ENCODE measurements around the gene KRT13.
A peak's percentile ranks its signal among the peaks of the same experiment; 100 is the strongest.

The KRT13 gene

DNA sequence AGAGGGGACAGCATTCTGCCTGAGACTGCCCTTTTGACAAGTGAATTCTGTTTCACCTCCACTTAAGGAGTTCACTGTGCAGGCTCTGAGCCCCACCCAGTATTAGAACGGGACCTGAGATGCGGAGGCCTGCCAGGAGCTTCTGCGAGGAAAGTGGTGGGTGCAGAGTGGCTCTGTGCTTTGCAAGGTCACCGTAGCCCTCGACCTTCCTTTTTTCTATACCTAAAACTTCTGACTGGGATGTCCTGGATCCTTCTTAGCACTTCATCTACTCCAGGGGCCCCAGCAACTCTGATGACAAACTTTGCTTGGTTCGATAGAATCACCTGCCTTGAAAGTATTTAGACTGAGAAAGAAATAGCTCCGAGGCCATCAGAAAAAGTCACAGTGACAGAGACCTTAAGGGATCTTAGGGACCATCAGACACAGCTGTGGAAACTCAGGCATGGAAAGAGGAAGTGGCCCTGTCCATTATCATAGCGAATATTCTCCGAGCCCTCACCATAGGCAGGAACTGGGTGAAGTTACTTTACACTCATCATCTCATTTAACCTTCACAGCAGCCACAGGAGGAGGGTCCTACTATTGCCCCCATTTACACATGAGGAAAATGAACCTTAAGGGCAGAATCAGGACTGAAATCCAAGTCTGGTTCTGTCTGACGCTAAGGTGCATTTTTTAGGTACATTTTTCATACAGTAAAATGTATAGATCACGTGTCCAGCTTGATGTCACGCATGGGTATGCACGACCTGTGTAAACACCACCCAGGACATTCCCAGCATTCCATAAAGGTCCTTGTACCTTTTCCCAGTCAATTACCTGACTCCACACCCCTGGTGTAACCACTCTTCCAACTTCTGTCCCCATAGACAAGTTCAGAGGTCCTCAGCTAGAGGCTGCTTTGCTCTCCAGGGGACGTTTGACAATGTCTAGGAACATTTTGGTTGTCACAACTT is 676 bp upstream of the KRT13 start:
- no peak for DNase-seq
- in situ Hi-C loops (cut with HindIII; ENCODE audit: low pct_ligation_motif_present, low pct_unique_long_range_greater_than_20kb, low sequenced_read_pairs): no loop called here

DNA sequence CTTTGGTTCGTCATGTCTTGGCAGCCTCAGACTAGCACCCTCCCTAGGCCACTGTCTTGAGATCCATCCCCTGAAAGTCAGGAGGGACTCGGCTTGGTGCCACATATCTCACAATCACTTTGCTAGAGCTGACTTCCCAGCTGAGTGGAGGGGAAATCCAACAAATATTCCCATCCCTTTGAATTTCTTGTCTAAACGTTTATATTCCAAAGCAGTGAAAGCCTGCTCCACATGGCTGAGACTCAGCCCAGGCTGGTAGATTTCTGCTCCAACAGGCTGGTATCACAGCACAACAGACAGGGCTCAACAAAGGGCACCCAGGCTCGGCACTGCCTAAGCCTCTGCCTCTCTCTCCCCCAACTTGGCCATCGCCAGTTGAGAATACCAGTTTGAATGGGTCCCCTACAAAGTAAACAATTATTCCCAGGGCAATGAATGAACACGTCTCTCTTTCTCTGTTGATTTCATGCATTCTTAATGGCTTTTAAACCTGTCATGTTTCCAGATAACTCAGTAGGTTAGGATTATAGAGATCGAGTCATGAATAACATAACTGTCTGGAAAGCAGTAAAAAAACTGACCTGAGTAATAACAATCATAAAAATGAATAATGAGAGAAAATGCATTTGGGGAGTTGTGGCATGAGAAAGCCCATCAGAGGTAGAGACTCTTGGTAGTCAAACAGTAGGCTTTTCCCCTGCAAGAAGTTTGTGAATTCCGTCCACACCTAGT is 1.0 kb downstream of the KRT13 start:
- DNase-seq: no peak
- in situ Hi-C loops (cut with HindIII; ENCODE audit: low pct_ligation_motif_present, low pct_unique_long_range_greater_than_20kb, low sequenced_read_pairs): no loop called here

DNA sequence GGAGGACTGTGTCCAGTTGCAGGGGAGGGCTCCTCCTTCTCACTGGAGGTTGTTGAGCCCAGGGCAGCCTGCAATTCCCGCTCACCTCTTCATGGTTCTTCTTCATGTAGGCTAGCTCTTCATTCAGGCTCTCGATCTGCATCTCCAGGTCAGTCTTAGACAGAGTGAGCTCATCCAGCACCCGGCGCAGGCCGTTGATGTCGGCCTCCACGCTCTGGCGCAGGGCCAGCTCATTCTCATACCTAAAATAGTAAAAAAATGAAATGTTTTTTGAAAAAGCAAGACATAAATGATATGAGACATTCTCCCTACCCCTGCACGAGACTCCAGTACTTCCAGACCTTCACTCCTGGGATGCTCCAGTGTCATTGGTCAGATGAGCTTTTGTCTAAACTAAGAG is 2.2 kb downstream of the KRT13 start:
- in situ Hi-C loops (cut with HindIII; ENCODE audit: low pct_ligation_motif_present, low pct_unique_long_range_greater_than_20kb, low sequenced_read_pairs): no loop called here
- no peak for DNase-seq

DNA sequence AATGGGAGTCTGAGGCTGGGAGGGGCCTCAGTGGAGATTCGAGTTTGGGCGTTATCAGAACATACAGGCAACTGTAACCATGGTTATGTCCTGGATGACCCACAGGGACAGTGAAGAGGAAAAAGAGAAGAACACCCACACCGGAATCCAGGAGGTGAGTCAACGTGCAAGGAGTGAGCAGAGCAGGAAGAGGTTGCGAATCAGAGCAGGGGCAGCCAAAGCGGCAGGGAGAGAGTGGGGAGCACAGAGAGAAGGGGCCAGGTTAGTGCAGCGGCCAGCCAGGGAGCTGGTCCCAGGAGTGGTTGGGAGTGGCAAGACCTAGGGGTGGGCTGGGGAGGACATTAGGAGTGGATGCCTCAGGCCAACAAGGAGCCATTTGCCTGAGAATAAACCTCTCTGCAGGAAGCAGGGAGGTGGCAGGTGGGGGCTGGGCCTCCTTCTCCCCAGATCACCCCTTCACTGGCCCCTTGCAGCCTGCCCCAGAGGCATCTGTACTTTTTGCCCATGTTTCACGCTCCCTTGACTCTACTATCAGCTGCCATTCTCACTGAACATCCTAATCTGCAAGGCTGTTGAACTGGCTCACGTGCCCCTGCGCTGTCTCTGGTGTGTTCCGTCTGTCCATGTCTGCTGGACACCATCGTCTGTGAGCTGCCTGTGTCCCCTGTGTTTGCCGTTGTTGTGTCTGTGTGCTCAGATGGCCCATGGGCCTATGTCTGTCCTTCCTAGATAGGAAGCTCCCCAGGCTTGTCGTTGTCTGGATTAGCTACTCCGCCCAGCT is 5.1 kb downstream of the KRT13 start:
- in situ Hi-C loops (cut with HindIII; ENCODE audit: low pct_ligation_motif_present, low pct_unique_long_range_greater_than_20kb, low sequenced_read_pairs): no loop called here
- DNase-seq: peak; percentile 53

GRCh38 chr17:41499714-41500113 is 5.7 kb downstream of the KRT13 start:
- in situ Hi-C loops (cut with HindIII; ENCODE audit: low pct_ligation_motif_present, low pct_unique_long_range_greater_than_20kb, low sequenced_read_pairs): no loop called here
- DNase-seq: no peak

GRCh38 chr17:41498276-41498675 is 7.1 kb downstream of the KRT13 start:
- no peak for DNase-seq
- in situ Hi-C loops (cut with HindIII; ENCODE audit: low pct_ligation_motif_present, low pct_unique_long_range_greater_than_20kb, low sequenced_read_pairs): no loop called here

- DNase-seq: peak; percentile 97
- in situ Hi-C loops (cut with HindIII; ENCODE audit: low pct_ligation_motif_present, low pct_unique_long_range_greater_than_20kb, low sequenced_read_pairs): no loop called here
Observed at GRCh38 chr17:41496803-41497484, 8.5 kb downstream of the KRT13 start.

DNA sequence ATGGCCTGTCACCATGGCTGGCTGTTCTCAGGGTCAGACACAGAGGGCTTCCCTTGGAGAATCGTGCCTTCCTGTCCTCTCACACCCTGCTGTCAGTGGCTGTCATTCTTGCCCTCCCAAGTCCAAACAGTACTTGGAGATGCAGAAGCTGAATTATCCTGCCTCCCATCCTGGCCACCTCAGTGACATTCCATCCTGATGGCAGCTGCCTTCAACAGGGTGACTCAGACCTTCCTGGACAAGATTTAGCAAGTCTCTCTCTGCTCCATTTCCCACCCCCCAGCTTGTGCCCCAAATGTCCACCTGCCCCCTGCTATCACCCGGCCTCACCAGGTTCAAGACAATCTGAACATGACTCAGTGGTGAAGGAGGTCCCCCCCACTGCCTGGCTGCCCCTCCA is 10.9 kb downstream of the KRT13 start:
- no peak for DNase-seq
- in situ Hi-C loops (cut with HindIII; ENCODE audit: low pct_ligation_motif_present, low pct_unique_long_range_greater_than_20kb, low sequenced_read_pairs): no loop called here

DNA sequence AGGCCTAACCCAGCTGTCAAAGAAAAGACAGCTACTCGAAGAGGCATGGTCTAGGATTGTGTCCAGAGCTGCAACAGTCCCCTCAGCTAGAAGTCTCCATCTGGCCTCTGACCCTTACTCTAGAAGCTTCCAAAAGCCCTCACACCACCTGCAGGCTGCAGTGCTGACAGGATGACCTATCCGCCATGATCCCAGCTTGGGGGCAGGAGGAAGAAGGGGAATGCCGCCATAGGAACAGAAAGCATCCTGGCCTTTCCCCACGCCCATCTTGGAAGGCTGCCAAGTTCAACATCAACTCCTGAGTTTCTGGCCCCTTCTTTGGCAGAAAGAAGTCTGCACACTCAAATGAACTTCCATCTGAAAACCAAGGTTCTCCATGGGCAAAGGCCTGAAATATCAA is 12.6 kb downstream of the KRT13 start:
- DNase-seq: no peak
- in situ Hi-C loops (cut with HindIII; ENCODE audit: low pct_ligation_motif_present, low pct_unique_long_range_greater_than_20kb, low sequenced_read_pairs): no loop called here

- no peak for DNase-seq
- in situ Hi-C loops (cut with HindIII; ENCODE audit: low pct_ligation_motif_present, low pct_unique_long_range_greater_than_20kb, low sequenced_read_pairs): no loop called here
Observed at GRCh38 chr17:41492351-41492750, 13.1 kb downstream of the KRT13 start.

DNA sequence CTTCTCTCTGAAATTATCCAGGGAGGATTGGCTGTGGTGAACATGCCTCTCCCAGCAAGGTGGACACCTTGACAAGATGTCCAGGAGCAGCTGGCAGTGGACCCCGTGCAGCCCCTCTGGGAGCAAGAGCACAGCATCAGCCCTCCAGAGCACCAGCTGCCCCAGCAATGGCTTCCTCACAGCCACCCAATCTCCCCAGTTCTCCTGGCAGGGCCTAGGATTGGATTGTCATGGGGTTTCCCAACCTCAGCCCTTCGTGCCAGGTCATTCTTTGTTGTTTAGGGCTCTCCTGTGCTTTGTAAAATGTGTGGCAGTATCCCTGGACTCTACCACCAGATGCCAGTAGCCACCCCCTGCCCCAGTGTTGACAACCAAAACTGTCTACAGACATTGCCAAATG is 13.9 kb downstream of the KRT13 start:
- no peak for DNase-seq
- in situ Hi-C loops (cut with HindIII; ENCODE audit: low pct_ligation_motif_present, low pct_unique_long_range_greater_than_20kb, low sequenced_read_pairs): no loop called here

DNA sequence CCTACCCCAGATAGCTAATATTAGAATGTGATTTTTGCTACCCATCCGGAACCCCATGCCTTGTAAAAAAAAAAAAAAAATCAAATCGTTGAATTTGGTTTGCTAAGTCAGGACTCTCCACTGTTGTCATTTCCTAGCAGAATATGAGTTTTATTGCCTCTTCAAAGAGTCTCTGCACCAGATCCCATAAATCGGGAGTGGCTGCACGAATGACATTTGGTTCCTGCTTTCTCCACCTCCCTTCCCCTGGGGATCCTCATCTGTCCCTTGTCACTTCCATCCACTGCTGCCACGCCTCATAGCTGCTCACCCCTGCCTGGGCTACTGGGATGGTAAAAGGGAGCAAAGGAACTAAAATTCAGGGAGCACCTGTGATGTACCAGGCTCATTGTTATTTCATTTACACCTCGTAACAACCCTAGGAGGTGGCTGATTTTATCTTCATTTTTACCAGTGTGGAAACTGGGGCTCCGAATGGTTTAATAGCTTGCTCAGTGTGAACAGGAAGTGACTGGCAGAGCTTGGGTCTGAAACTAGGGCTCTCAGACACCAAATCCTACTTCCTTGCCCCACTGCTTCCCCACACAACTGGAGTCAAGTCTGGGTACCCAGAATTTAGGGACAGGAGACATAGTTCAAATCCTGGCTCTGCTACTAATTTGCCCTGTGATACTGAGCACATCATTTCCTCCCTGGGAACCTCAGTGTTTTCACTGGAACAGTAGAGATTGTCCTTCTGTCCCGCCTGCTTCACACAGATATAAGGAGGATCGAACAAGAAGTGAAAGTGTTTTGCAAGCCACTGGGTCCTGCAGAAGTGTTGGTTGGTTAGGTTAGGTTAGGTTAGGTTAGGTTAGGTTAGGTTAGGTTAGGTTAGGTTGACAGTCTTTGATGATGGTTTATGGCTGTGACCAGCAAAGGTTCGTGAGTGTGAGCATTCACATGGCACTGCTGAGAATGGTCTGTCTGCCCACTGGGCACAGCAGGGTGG is 15.1 kb downstream of the KRT13 start:
- DNase-seq: no peak
- in situ Hi-C loops (cut with HindIII; ENCODE audit: low pct_ligation_motif_present, low pct_unique_long_range_greater_than_20kb, low sequenced_read_pairs): no loop called here

GRCh38 chr17:41489531-41489930 is 15.9 kb downstream of the KRT13 start, which contains the start of gene KRT36:
KRT36 (minus strand) TSS chr17:41489910; CDS start chr17:41489864, 46 bp downstream.
- DNase-seq: no peak
- in situ Hi-C loops (cut with HindIII; ENCODE audit: low pct_ligation_motif_present, low pct_unique_long_range_greater_than_20kb, low sequenced_read_pairs): no loop called here

GRCh38 chr17:41486809-41487530 is 18.4 kb downstream of the KRT13 start:
- in situ Hi-C loops (cut with HindIII; ENCODE audit: low pct_ligation_motif_present, low pct_unique_long_range_greater_than_20kb, low sequenced_read_pairs): no loop called here
- DNase-seq: no peak

GRCh38 chr17:41486316-41486715 is 19.1 kb downstream of the KRT13 start:
- in situ Hi-C loops (cut with HindIII; ENCODE audit: low pct_ligation_motif_present, low pct_unique_long_range_greater_than_20kb, low sequenced_read_pairs): no loop called here
- DNase-seq: no peak

DNA sequence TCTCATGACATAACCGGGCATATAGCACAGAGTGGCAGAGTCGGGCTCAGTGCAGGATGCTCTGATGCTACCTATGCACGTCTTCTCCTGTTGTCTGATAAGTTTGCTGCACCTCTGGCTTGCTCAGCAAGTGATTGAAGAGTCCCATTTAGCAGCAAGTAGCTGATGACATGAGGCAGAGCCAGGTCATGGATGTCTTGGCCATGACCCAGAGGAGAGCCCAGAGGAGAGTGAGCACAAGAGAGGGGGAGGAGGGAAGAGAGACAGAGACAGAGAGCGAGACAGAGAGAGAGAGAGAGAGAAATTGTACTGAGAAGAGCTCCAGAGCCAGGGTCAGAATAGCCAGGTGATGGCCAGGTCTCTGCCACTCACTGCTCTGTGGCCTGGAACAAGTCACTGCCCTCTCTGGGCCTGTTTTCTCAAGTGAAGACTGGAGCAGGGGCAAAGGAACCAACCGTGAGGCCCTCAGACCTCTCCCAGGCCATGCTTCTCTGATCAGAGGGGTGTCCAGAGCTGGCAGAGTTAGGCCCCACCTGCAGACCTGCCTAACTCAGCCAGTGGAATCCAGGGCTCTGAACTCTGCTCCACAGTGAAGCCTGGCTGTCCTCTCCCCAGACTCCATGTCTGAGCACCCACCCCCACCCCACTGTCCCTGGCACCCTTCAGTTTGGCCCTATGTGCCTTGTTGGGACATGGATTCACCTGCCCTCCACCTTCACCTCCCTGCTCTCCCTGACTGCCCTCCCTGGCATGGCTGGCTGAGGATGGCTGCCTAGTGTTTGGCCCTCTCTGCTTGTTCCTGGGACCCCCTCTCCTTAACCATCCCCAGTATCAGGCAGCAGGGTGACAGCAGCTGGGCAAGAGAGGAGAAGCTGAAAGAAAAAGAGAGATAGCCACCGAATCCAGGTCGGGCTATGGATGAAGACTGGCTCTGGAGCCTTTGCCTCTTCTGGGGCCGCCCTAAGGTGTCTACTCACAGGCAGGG is 20.2 kb downstream of the KRT13 start:
- in situ Hi-C loops (cut with HindIII; ENCODE audit: low pct_ligation_motif_present, low pct_unique_long_range_greater_than_20kb, low sequenced_read_pairs): no loop called here
- DNase-seq: no peak

All from ACHN (cell line).